NCI-H128 (cell line): Measurements from ENCODE around the gene SLC10A6.

Experiments
- DNase-seq: peaks from one replicate; lab custom pipeline; 2025; ENCODE audit not compliant: unreplicated experiment; lab: John Stamatoyannopoulos, UW

Gene SLC10A6

GRCh38 chr4:86848136-86848535 is 1.0 kb downstream of the SLC10A6 start:
- DNase-seq, result no peak

- DNase-seq, result no peak
Observed at GRCh38 chr4:86847571-86847970, 1.6 kb downstream of the SLC10A6 start.

- no peak for DNase-seq
Observed at GRCh38 chr4:86846921-86847320, 2.3 kb downstream of the SLC10A6 start.

- no peak for DNase-seq
Observed at GRCh38 chr4:86845593-86845992, 3.6 kb downstream of the SLC10A6 start.

GRCh38 chr4:86841309-86841708 is 7.9 kb downstream of the SLC10A6 start:
- no peak for DNase-seq

- DNase-seq, result no peak
Observed at GRCh38 chr4:86840858-86841257, 8.3 kb downstream of the SLC10A6 start.

GRCh38 chr4:86837691-86838503 is 11.3 kb downstream of the SLC10A6 start:
- no peak for DNase-seq

GRCh38 chr4:86835677-86836076 is 13.5 kb downstream of the SLC10A6 start:
- DNase-seq, result no peak

GRCh38 chr4:86834901-86835300 is 14.3 kb downstream of the SLC10A6 start:
- no peak for DNase-seq

- DNase-seq, result no peak
Observed at GRCh38 chr4:86833615-86834014, 15.6 kb downstream of the SLC10A6 start.

- DNase-seq, result no peak
Observed at GRCh38 chr4:86831262-86832130, 17.7 kb downstream of the SLC10A6 start.

GRCh38 chr4:86825511-86825910 is 23.7 kb downstream of the SLC10A6 start:
- DNase-seq, result no peak

GRCh38 chr4:86822136-86822535 is 27.0 kb downstream of the SLC10A6 start:
- no peak for DNase-seq

GRCh38 chr4:86821151-86821550 is 28.0 kb downstream of the SLC10A6 start:
- DNase-seq, result no peak

GRCh38 chr4:86819561-86819960 is 29.6 kb downstream of the SLC10A6 start:
- no peak for DNase-seq

GRCh38 chr4:86818841-86819240 is 30.3 kb downstream of the SLC10A6 start:
- no peak for DNase-seq

GRCh38 chr4:86818211-86818610 is 31.0 kb downstream of the SLC10A6 start:
- no peak for DNase-seq

GRCh38 chr4:86816501-86817273 is 32.5 kb downstream of the SLC10A6 start:
- no peak for DNase-seq

GRCh38 chr4:86815653-86816052 is 33.5 kb downstream of the SLC10A6 start:
- no peak for DNase-seq

GRCh38 chr4:86810847-86811246 is 38.3 kb downstream of the SLC10A6 start:
- DNase-seq, result no peak

- DNase-seq, result no peak
Observed at GRCh38 chr4:86809809-86810208, 39.4 kb downstream of the SLC10A6 start.
